ENCODE data around the gene TCF12.

TCF12 gene

GRCh38 chr15:57025264-57025926 lies 107.0 kb downstream of the TCF12 start:
- DNase-seq = no peak

GRCh38 chr15:57026016-57026592 lies 107.7 kb downstream of the TCF12 start:
- no peak for DNase-seq

GRCh38 chr15:57027596-57027995 lies 109.2 kb downstream of the TCF12 start:
- no peak for DNase-seq

GRCh38 chr15:57028176-57028575 lies 109.7 kb downstream of the TCF12 start:
- no peak for DNase-seq

GRCh38 chr15:57030011-57030410 lies 111.6 kb downstream of the TCF12 start:
- no peak for DNase-seq

- DNase-seq = no peak
Observed at GRCh38 chr15:57031082-57031481, 112.6 kb downstream of the TCF12 start.

GRCh38 chr15:57031605-57032004 lies 113.2 kb downstream of the TCF12 start:
- DNase-seq = no peak

- no peak for DNase-seq
Observed at GRCh38 chr15:57032338-57032737, 113.9 kb downstream of the TCF12 start.

GRCh38 chr15:57033715-57034439 lies 115.4 kb downstream of the TCF12 start:
- no peak for DNase-seq

GRCh38 chr15:57034613-57035012 lies 116.2 kb downstream of the TCF12 start:
- no peak for DNase-seq

GRCh38 chr15:57035664-57036063 lies 117.2 kb downstream of the TCF12 start:
- no peak for DNase-seq

GRCh38 chr15:57036352-57036751 lies 117.9 kb downstream of the TCF12 start:
- no peak for DNase-seq

- no peak for DNase-seq
Observed at GRCh38 chr15:57037548-57037947, 119.1 kb downstream of the TCF12 start.

- no peak for DNase-seq
Observed at GRCh38 chr15:57038040-57038439, 119.6 kb downstream of the TCF12 start.

- no peak for DNase-seq
Observed at GRCh38 chr15:57038496-57038895, 120.1 kb downstream of the TCF12 start.

- no peak for DNase-seq
Observed at GRCh38 chr15:57041416-57041815, 123.0 kb downstream of the TCF12 start.

GRCh38 chr15:57044072-57044702 lies 125.7 kb downstream of the TCF12 start:
- DNase-seq = no peak

GRCh38 chr15:57044970-57045369 lies 126.5 kb downstream of the TCF12 start:
- DNase-seq = no peak

GRCh38 chr15:57045741-57046382 lies 127.4 kb downstream of the TCF12 start:
- no peak for DNase-seq

- no peak for DNase-seq
Observed at GRCh38 chr15:57048930-57049549, 130.6 kb downstream of the TCF12 start.

- DNase-seq = no peak
Observed at GRCh38 chr15:57053470-57053869, 135.0 kb downstream of the TCF12 start.

- DNase-seq = no peak
Observed at GRCh38 chr15:57054204-57054750, 135.8 kb downstream of the TCF12 start.

- DNase-seq = no peak
Observed at GRCh38 chr15:57056357-57056756, 137.9 kb downstream of the TCF12 start.

Measured in activated naive CD4-positive, alpha-beta T cell (primary cell).